ENCODE results near the gene ENPP1.

DNA sequence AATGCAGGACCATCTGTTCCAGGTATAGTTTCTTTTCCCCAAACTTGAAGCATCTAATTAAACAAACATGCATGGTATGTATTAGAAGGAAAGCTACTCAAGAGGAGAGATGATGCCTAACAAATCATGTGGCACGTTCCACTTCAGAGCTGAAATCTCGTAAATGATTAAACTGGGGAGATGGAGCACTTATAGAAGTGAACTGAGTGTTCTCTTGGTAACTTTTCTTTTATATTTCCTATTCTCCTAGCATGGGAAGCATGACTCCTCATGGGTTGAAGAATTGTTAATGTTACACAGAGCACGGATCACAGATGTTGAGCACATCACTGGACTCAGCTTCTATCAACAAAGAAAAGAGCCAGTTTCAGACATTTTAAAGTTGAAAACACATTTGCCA lies 82.3 kb downstream of the ENPP1 start:
- TF ChIP-seq, protein P1, sequence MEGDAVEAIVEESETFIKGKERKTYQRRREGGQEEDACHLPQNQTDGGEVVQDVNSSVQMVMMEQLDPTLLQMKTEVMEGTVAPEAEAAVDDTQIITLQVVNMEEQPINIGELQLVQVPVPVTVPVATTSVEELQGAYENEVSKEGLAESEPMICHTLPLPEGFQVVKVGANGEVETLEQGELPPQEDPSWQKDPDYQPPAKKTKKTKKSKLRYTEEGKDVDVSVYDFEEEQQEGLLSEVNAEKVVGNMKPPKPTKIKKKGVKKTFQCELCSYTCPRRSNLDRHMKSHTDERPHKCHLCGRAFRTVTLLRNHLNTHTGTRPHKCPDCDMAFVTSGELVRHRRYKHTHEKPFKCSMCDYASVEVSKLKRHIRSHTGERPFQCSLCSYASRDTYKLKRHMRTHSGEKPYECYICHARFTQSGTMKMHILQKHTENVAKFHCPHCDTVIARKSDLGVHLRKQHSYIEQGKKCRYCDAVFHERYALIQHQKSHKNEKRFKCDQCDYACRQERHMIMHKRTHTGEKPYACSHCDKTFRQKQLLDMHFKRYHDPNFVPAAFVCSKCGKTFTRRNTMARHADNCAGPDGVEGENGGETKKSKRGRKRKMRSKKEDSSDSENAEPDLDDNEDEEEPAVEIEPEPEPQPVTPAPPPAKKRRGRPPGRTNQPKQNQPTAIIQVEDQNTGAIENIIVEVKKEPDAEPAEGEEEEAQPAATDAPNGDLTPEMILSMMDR (conservative IDR thresholded peaks at IDR 0.05 in 1 of 2, IDR thresholded peaks at IDR 0.05 in 1 of 2; ENCODE audit: low read depth in 1 of 2, low read length in 2 of 2) = no peak
- TF ChIP-seq EZH2 (IDR thresholded peaks at IDR 0.05; ENCODE audit: low read length, missing control alignments) = no peak
